Mesenchymal stem cell (in vitro differentiated cells and primary cell): ENCODE data around the gene LMO1.

Experiments used
- DNase-seq: peaks from one replicate; pipeline ENCODE4 v3.0.0-alpha.2; 2013
- H2AFZ ChIP-seq: one replicate; pipeline ENCODE4 v1.6.1; 2013; ENCODE audit warnings: low read depth, mild to moderate bottlenecking, control low read depth, inconsistent platforms, low read length, moderate library complexity
- H2AK5ac ChIP-seq: 2 replicates; pipeline ENCODE4 v1.6.1; 2013; ENCODE audit warnings: low read length, moderate library complexity, mild to moderate bottlenecking, inconsistent platforms; ENCODE audit not compliant: severe bottlenecking
- H2BK120ac ChIP-seq: one replicate; pipeline ENCODE4 v1.6.1; 2013; ENCODE audit warnings: low read depth, mild to moderate bottlenecking, inconsistent platforms, low read length, moderate library complexity
- H2BK12ac ChIP-seq, 2 experiments: one replicate each; pipeline ENCODE4 v1.6.1; 2013; ENCODE audit warnings: inconsistent platforms in 2 of 2, low read length in 2 of 2, mild to moderate bottlenecking in 2 of 2, moderate library complexity in 2 of 2, control low read depth in 1 of 2
- H2BK15ac ChIP-seq: one replicate; pipeline ENCODE4 v1.6.1; 2013; ENCODE audit warnings: mild to moderate bottlenecking, low read depth, inconsistent platforms; ENCODE audit not compliant: poor library complexity, severe bottlenecking
- H2BK5ac ChIP-seq: 2 replicates; pipeline ENCODE4 v1.6.1; 2013; ENCODE audit warnings: low read depth, mild to moderate bottlenecking, low read length, control low read depth, inconsistent platforms; ENCODE audit not compliant: poor library complexity, severe bottlenecking
- H3K14ac ChIP-seq, 2 experiments: one replicate each; pipeline ENCODE4 v1.6.1; 2013; ENCODE audit warnings: inconsistent platforms in 2 of 2, low read length in 2 of 2, control low read depth in 1 of 2, mild to moderate bottlenecking in 1 of 2, moderate library complexity in 1 of 2
- H3K18ac ChIP-seq, 2 experiments: one replicate each; pipeline ENCODE4 v1.6.1; 2013; ENCODE audit warnings: inconsistent platforms in 2 of 2, low read length in 2 of 2, control low read depth in 1 of 2, low read depth in 1 of 2, mild to moderate bottlenecking in 1 of 2
- H3K23ac ChIP-seq, 2 experiments: one replicate each; pipeline ENCODE4 v1.6.1; 2013; ENCODE audit warnings: inconsistent platforms in 2 of 2, low read length in 2 of 2, mild to moderate bottlenecking in 2 of 2, moderate library complexity in 2 of 2, control low read depth in 1 of 2
- H3K27ac ChIP-seq: 2 replicates; pipeline ENCODE4 v1.5.1; 2013; ENCODE audit warnings: mild to moderate bottlenecking, moderate library complexity, low read length, control low read depth, inconsistent platforms; ENCODE audit not compliant: poor library complexity, severe bottlenecking
- H3K27me3 ChIP-seq, 2 experiments: 2 replicates each; pipeline versions ENCODE4 v1.6.1 to v1.7.0; 2013; ENCODE audit warnings: low read length in 2 of 2, mild to moderate bottlenecking in 2 of 2, moderate library complexity in 2 of 2, control low read depth in 1 of 2, inconsistent platforms in 1 of 2; ENCODE audit not compliant: control insufficient read depth in 1 of 2, insufficient read depth in 1 of 2
- H3K36me3 ChIP-seq, 2 experiments: 2 replicates each; pipeline versions ENCODE4 v1.6.1 to v1.7.0; 2013; ENCODE audit warnings: low read length in 2 of 2, control low read depth in 1 of 2, inconsistent platforms in 1 of 2, low read depth in 1 of 2, mild to moderate bottlenecking in 1 of 2; ENCODE audit not compliant: insufficient read depth in 2 of 2, control insufficient read depth in 1 of 2
- H3K4ac ChIP-seq, 2 experiments: one replicate each; pipeline ENCODE4 v1.6.1; 2013; ENCODE audit warnings: inconsistent platforms in 2 of 2, low read length in 2 of 2, mild to moderate bottlenecking in 2 of 2, moderate library complexity in 2 of 2, control low read depth in 1 of 2, low read depth in 1 of 2
- H3K4me1 ChIP-seq: 2 replicates; pipeline ENCODE4 v1.6.1; 2013; ENCODE audit warnings: low read depth, low read length, control low read depth; ENCODE audit not compliant: control insufficient read depth, insufficient read depth
- H3K4me2 ChIP-seq: 2 replicates; pipeline ENCODE4 v1.6.1; 2013; ENCODE audit warnings: low read length, mild to moderate bottlenecking, inconsistent platforms; ENCODE audit not compliant: poor library complexity, severe bottlenecking
- H3K4me3 ChIP-seq, 2 experiments: 2 replicates each; pipeline versions ENCODE4 v1.5.1 to v1.7.0; 2013; ENCODE audit warnings: low read length in 2 of 2, mild to moderate bottlenecking in 2 of 2, control low read depth in 1 of 2, low read depth in 1 of 2; ENCODE audit not compliant: insufficient read depth in 1 of 2
- H3K79me1 ChIP-seq: replicated peaks from 2 replicates; pipeline ENCODE4 v1.6.1; 2013; ENCODE audit warnings: mild to moderate bottlenecking, control low read depth, low read length, inconsistent platforms; ENCODE audit not compliant: poor library complexity, severe bottlenecking
- H3K9ac ChIP-seq: 2 replicates; pipeline ENCODE4 v1.7.0; 2013; ENCODE audit warnings: mild to moderate bottlenecking, low read length, moderate library complexity
- H3K9me3 ChIP-seq: 2 replicates; pipeline ENCODE4 v1.7.0; 2013; ENCODE audit warnings: mild to moderate bottlenecking, low read length; ENCODE audit not compliant: control insufficient read depth
- H4K8ac ChIP-seq: one replicate; pipeline ENCODE4 v1.6.1; 2013; ENCODE audit warnings: inconsistent platforms, mild to moderate bottlenecking, low read length, moderate library complexity
- H4K91ac ChIP-seq: one replicate; pipeline ENCODE4 v1.6.1; 2013; ENCODE audit warnings: mild to moderate bottlenecking, low read length, inconsistent platforms
- WGBS: methylation state at CpG from one replicate; pipeline ENCODE4 v1.1.7; 2013; ENCODE audit warnings: mixed read lengths; 5-methylcytosine and 5-hydroxymethylcytosine counted together

Gene LMO1

GRCh38 chr11:8285228-8285627 is 21.6 kb upstream of the LMO1 start:
- H3K9ac ChIP-seq: no peak overlapping the region
- H4K91ac ChIP-seq: no peak overlapping the region
- H2BK120ac ChIP-seq: no peak overlapping the region
- H3K23ac ChIP-seq: no peak overlapping the region
- no peak overlapping the region for H2BK15ac ChIP-seq
- peaks cover 7% of the 10 kb centered on the region for H3K4me1 ChIP-seq
- H3K4me2 ChIP-seq: no peak overlapping the region
- no peak for DNase-seq
- H3K9me3 ChIP-seq: peaks cover 4% of the 10 kb centered on the region
- no peak overlapping the region for H2AFZ ChIP-seq
- H3K4me3 ChIP-seq: no peak overlapping the region
- H3K18ac ChIP-seq: no peak overlapping the region
- no peak overlapping the region for H4K8ac ChIP-seq
- H2BK12ac ChIP-seq: no peak overlapping the region
- H3K27me3 ChIP-seq: peaks cover 33 to 38% of the 10 kb centered on the region in 2 experiments
- WGBS: 90% methylated on average over 2 of the region's 3 CpGs
- no peak overlapping the region for H3K14ac ChIP-seq
- no peak overlapping the region for H2AK5ac ChIP-seq
- no peaks in the 10 kb centered on the region for H3K79me1 ChIP-seq
- H2BK5ac ChIP-seq: no peak overlapping the region
- H3K36me3 ChIP-seq: no peaks in the 10 kb centered on the region
- no peak overlapping the region for H3K4ac ChIP-seq
- H3K27ac ChIP-seq: no peak overlapping the region

GRCh38 chr11:8283465-8284230 is 20.0 kb upstream of the LMO1 start:
- DNase-seq: peak; percentile 18
- H4K91ac ChIP-seq: no peak overlapping the region
- H3K4me3 ChIP-seq: peak overlapping the region in 1 of 2 experiments; percentile 15
- WGBS: 10% methylated on average over 26 of the region's 32 CpGs
- no peak overlapping the region for H3K14ac ChIP-seq
- peak overlapping the region; percentile 84 for H4K8ac ChIP-seq
- H3K27me3 ChIP-seq: peaks cover 44% of the 10 kb centered on the region in 2 experiments
- H3K4ac ChIP-seq: peak overlapping the region in 1 of 2 experiments; percentile 65
- H3K4me1 ChIP-seq: peaks cover 7% of the 10 kb centered on the region
- no peak overlapping the region for H3K9ac ChIP-seq
- H3K23ac ChIP-seq: no peak overlapping the region
- H2BK120ac ChIP-seq: peak overlapping the region; percentile 50
- peak overlapping the region; percentile 23 for H3K4me2 ChIP-seq
- H2BK15ac ChIP-seq: peak overlapping the region; percentile 39
- no peak overlapping the region for H2BK12ac ChIP-seq
- H3K9me3 ChIP-seq: peaks cover 4% of the 10 kb centered on the region
- H2AK5ac ChIP-seq: no peak overlapping the region
- no peaks in the 10 kb centered on the region for H3K36me3 ChIP-seq
- H2AFZ ChIP-seq: peak overlapping the region; percentile 24
- H2BK5ac ChIP-seq: no peak overlapping the region
- no peaks in the 10 kb centered on the region for H3K79me1 ChIP-seq
- peak overlapping the region; percentile 40 to 61 for H3K18ac ChIP-seq
- H3K27ac ChIP-seq: no peak overlapping the region

- H3K4me1 ChIP-seq: peaks cover 7% of the 10 kb centered on the region
- H3K4ac ChIP-seq: no peak overlapping the region
- no peak overlapping the region for H3K14ac ChIP-seq
- H2BK12ac ChIP-seq: no peak overlapping the region
- no peak for DNase-seq
- no peaks in the 10 kb centered on the region for H3K36me3 ChIP-seq
- no peak overlapping the region for H2BK120ac ChIP-seq
- no peak overlapping the region for H2AK5ac ChIP-seq
- no peak overlapping the region for H3K9ac ChIP-seq
- H4K8ac ChIP-seq: no peak overlapping the region
- H2AFZ ChIP-seq: no peak overlapping the region
- H3K27ac ChIP-seq: no peak overlapping the region
- peak overlapping the region; percentile 23 for H3K4me2 ChIP-seq
- no peak overlapping the region for H2BK5ac ChIP-seq
- peaks cover 4% of the 10 kb centered on the region for H3K9me3 ChIP-seq
- H3K79me1 ChIP-seq: no peaks in the 10 kb centered on the region
- no peak overlapping the region for H2BK15ac ChIP-seq
- no peak overlapping the region for H3K4me3 ChIP-seq
- H3K18ac ChIP-seq: no peak overlapping the region
- H3K27me3 ChIP-seq: peaks cover 43 to 49% of the 10 kb centered on the region in 2 experiments
- WGBS: 14% methylated on average over 8 of the region's 8 CpGs
- H4K91ac ChIP-seq: no peak overlapping the region
- no peak overlapping the region for H3K23ac ChIP-seq
Observed at GRCh38 chr11:8283100-8283464, 19.4 kb upstream of the LMO1 start.

GRCh38 chr11:8282631-8283030 is 19.0 kb upstream of the LMO1 start:
- H3K4me2 ChIP-seq: no peak overlapping the region
- H3K18ac ChIP-seq: no peak overlapping the region
- H3K9me3 ChIP-seq: peaks cover 4% of the 10 kb centered on the region
- no peak overlapping the region for H2AK5ac ChIP-seq
- no peak for DNase-seq
- H3K27me3 ChIP-seq: peaks cover 47 to 54% of the 10 kb centered on the region in 2 experiments
- H3K23ac ChIP-seq: no peak overlapping the region
- peaks cover 7% of the 10 kb centered on the region for H3K4me1 ChIP-seq
- no peak overlapping the region for H2BK120ac ChIP-seq
- H2BK15ac ChIP-seq: no peak overlapping the region
- H3K9ac ChIP-seq: no peak overlapping the region
- WGBS: 12% methylated on average over 10 of the region's 10 CpGs
- no peaks in the 10 kb centered on the region for H3K36me3 ChIP-seq
- no peaks in the 10 kb centered on the region for H3K79me1 ChIP-seq
- no peak overlapping the region for H2AFZ ChIP-seq
- H3K4ac ChIP-seq: no peak overlapping the region
- no peak overlapping the region for H3K4me3 ChIP-seq
- H4K8ac ChIP-seq: no peak overlapping the region
- H4K91ac ChIP-seq: no peak overlapping the region
- no peak overlapping the region for H2BK5ac ChIP-seq
- H2BK12ac ChIP-seq: no peak overlapping the region
- H3K14ac ChIP-seq: no peak overlapping the region
- H3K27ac ChIP-seq: no peak overlapping the region
